ENCODE measurements around the gene GPT2.
A peak's percentile ranks its signal among the peaks of the same experiment; 100 is the strongest.

Gene GPT2

GRCh38 chr16:46972429-46973206 is 88.5 kb downstream of the GPT2 start:
- peak in 1 of 2 experiments; percentile 29 for DNase-seq

- peak; percentile 69 to 83 for DNase-seq
Measured at GRCh38 chr16:46973207-46973995, 89.2 kb downstream of the GPT2 start, which contains the start of gene DNAJA2. DNAJA2 (minus strand) TSS chr16:46973674; CDS start chr16:46973572, 102 bp downstream.

- no peak for DNase-seq
Measured at GRCh38 chr16:46973996-46974324, 89.8 kb downstream of the GPT2 start.

- no peak for DNase-seq
Measured at GRCh38 chr16:46974352-46974751, 90.2 kb downstream of the GPT2 start.

GRCh38 chr16:46975165-46975564 is 91.0 kb downstream of the GPT2 start:
- no peak for DNase-seq

GRCh38 chr16:46975908-46976470 is 91.8 kb downstream of the GPT2 start:
- DNase-seq, result no peak

GRCh38 chr16:46976550-46976949 is 92.4 kb downstream of the GPT2 start:
- no peak for DNase-seq

Measured in NCI-H2081 (cell line).